Endothelial cell of hepatic sinusoid (primary cell): ENCODE results near the gene ARPP21.

Experiments used
- in situ Hi-C: cut with HindIII; loops from 2 replicates; pipeline ENCODE4 v1.10.0; 2017; ENCODE audit warnings: low sequenced_read_pairs

The ARPP21 gene

DNA sequence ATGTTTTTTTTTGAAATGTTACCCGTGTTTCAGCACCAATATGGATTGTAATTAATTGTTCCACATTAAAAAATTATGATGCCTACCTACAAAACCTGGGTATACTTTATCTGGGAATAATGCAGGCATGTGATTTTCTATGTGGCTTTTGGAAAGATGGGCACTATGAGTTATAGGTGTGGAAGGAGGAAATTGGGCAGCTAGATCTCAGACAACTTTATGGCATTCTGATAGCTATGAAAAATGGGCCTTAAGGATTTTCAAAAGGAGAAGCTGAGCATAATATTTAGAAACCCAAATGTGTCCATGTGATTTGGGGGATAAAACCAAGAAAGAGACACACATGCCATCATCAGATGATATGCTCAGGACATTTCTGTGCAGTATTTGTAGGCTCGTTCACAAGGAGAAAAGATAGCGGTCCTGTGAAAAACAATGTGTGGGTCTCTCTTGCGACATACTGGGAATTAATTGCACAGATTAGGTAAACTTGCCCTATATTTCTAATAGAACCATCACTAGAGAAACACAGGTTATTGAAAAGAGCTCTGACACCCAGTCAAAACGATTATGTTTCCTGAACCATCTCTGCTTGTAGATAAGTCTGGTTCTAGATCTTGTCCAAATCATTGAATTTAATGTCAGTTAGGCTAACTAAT, 35.3 kb downstream of the ARPP21 start:
- in situ Hi-C loops = loop anchor here (5.0 kb wide), 1 partner anchor 87 kb away; no protein-coding TSS in a partner anchor

DNA sequence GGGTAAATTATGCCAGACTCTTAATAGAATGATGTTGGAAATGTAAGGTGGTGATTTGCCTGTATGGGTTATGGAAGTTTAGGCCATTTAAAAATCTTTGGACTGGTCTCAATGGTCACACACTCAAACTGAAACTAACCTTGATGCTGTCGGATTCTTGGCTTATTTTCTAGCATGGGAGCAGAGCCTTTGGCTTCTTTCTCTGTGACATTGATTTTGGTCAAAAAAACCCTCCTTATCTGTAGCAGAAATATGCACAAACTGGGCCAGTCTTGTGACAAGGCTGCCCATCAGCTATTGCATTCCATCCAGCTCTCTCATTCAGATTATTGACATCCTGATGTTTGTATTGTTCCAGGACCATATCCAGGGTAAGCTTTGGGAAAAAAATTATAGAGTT, 35.9 kb downstream of the ARPP21 start:
- in situ Hi-C loops = loop anchor here (5.0 kb wide), 1 partner anchor 88 kb away; no protein-coding TSS in a partner anchor

DNA sequence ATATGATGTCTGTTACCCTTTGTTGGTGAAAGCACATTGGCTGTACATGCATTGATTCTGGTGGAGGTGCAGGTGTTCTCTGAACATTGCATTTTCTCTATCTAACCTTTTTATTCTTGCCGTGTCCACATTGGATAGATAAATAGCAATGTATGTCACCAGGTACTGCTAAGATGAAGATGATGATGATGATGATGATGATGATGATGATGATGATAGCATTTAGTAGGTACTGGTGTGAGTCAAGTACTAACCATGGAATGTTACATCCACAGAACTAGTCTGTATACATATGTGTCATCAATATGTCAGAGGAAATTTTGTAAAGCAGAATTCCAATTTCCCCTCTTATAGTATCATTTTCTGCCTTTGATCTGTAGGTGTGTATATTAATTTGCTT, 36.3 kb downstream of the ARPP21 start:
- in situ Hi-C loops = loop anchor here (5.0 kb wide), 1 partner anchor 88 kb away; no protein-coding TSS in a partner anchor

DNA sequence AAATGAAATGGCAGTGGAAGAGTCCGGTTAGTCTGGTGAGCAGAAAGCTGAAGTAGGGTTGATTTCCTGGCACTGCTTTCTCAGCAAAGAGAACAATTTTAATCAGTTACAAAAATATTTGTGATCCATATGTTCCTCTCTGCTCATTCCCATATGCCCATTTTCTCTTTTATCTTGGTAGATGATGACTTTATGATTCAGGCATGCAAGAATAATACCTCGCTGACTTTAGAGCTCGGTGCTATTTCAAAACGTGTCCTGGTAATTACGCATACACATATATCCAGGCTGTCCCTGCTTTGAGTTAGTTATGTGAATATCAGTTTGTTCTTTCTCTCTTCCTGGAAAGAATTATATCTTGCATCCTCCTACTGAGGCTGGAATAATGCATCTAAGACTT, 38.5 kb downstream of the ARPP21 start:
- in situ Hi-C loops = loop anchor here (5.0 kb wide), 1 partner anchor 90 kb away; no protein-coding TSS in a partner anchor

DNA sequence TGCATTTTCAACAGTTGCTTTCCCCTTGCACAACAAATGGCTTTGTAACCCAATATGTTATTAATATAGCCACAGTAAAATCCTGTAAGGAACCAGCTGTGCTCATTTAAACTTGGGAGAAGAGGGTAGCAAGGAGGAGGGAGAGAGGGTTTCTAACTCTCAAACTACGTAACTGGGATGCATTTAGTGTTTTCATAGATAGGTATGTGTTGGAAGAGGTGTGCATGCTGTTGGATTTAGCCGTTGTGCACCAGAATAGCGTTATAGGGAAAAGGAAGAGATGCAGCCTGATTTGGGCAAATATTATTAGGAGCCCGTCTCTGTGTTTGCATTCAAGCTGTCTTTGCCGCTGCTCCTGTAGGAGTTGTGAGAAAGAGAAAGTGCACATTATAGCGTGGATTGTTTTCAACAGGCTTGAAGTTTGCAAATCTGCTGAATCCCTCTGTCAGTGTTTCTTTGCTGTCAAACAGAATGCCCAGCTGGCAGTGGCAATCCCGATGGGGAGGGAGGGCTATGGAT, 39.4 kb downstream of the ARPP21 start:
- in situ Hi-C loops = loop anchor here (5.0 kb wide), 1 partner anchor 91 kb away; no protein-coding TSS in a partner anchor

DNA sequence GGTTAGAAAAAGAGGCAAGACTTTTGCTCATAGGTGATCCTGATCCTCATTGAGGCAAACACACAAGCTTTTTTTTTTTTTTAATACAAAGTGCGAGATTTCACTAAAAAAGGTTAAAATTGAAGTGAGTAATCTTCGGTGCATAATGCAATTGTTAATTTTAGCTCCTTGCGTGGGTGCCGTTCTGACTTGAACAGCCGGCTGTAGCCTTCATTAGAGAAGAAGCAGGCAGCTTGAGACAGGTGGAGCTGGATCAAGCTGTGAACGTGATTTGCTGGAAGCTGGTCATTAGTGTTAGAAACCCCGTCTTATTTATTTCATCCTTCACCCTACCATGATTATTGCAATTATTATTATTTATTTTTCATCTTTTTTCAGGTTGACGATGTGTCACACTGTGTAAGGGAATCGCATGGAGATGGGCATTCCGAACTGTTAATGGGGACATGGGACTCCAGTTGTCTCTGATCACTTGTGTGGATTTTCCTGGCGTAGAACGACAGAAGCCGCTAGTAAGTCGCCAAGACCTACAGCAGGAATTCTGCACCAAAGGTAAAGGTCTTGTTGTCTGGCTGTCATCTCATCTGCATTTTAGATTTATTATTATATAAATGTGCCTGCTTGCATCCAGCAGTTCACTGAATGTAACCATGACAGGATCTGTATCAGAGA, 40.2 kb downstream of the ARPP21 start:
- in situ Hi-C loops = loop anchor here (5.0 kb wide), 1 partner anchor 92 kb away; no protein-coding TSS in a partner anchor

DNA sequence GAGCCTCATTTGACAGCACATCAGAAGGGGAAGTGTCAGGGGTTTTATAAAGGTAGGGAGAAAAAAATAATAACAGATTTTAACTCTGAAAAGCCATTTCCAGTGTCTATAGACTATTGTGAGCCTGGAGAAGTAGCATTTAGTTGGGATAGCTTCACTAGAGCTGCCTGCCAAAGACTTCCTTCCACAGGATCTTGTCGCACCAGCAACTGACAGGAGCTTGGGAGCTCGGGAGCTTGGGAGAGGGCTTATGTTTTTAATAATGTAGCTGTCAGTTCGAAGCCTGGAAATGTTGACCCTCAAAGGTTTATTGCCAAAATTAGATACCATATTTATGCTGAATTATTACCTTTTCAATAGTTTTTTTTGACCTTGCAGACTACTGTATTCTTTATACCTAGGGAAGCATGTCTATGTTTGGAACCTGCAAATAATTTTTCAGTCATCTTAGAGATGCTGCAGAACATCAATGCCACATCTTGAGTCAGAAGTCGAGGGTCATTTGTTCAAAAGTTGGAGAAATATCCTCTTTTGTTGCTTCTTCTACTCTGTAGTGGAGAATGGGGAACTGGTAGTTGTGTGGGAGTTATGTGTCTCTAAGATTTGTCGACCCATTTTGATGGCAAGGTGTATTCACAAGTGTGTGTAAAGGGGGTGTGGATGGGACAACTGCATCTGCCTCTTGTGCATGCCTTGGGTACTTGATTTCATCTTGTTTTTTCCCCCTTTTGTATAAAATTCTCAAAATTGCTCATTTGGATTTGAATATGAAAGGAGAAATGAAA, 41.7 kb downstream of the ARPP21 start:
- in situ Hi-C loops = no loop called here

DNA sequence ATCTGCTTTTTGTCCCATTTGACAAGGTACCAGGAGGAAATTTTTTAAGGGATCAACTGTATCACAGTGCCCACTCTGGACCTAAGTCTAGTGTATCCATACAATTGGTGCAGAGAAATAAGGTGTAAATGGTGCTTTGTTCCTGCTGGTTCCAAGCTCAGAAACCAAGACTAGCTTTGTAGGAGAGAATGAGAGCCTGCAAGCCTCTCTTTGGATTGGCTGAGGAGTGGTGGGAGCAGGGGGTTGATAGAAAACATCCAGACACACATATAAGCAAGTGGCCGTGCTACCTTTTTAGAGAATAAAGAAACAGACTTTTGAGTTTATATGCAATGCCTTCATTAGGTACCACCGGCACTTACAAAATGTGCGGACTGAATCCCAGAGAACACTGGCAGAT, 45.8 kb downstream of the ARPP21 start:
- in situ Hi-C loops = no loop called here

DNA sequence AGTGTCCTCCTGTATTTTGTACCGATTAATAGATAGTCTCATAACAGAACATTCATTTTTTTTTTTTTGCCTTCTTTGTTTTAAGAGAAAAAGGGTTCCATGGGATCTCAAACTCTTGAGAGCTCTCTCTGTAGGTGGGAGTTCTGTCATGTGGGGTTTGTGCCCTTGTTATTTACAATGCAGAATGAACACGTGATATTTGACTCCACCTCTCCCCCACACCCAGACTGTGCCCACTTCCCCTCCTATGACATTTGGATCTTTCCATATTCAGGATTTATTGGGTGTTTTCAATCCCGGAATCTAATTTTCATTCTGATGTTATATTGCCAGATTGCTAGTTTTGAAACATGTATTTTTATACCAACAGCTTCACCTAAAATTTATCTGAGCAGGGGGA, 49.5 kb downstream of the ARPP21 start:
- in situ Hi-C loops = no loop called here

DNA sequence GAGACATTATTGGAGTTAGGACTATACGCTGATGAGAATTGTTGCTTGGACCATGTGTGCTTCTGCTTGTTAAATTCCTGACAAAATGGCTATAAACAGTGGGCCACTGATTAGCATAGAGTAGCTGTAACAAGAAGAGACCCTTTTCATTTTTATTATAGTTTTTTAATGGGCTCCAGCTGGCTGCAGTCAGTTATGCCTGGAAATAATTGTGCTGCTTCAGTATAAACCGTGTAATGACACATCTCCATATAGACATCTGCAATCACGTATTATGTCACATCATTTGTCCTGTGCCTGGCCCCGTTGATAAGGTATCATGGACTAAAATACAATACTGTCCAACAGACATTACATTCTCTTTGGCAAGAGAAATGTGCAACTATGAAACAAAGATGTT, 50.9 kb downstream of the ARPP21 start:
- in situ Hi-C loops = no loop called here

DNA sequence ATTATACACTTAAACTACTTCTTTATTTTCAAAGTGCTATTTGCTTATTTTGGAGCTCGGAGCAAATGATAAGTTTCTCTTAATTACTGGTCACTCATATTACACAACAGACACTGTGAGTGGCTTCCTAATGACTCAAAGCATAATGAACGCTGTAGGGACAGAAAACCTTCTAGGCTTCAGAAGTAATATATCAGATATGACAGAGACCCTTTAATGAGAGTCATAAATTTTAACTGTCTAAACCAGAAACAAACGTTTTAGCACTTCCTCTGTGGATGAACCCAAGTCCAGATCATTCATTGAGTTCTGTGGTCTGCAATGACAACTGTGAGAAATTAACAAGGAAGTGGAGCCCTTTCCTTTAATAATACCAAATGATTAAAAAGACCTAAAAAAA, 66.6 kb downstream of the ARPP21 start:
- in situ Hi-C loops = loop anchor here (5.0 kb wide), 1 partner anchor 79 kb away; no protein-coding TSS in a partner anchor

DNA sequence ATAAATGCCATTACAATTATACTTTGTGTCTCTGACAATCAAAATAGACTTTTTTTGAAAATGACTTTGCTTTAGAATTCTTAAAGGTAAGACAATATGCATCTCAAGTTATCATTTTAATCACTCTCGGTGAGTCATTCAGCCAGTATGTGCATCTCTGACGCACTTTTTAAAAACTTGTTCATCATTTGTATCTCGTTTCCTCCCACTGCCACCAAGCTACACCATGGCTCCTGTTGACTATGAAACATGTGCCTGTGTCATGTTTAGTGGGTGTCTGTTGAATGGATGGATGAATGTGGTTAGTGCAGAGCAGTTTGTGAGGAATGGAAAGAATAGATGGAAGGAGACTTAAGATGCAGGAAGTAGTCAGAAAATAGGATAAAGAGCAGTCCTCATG, 68.6 kb downstream of the ARPP21 start:
- in situ Hi-C loops = loop anchor here (5.0 kb wide), 1 partner anchor 81 kb away; no protein-coding TSS in a partner anchor

DNA sequence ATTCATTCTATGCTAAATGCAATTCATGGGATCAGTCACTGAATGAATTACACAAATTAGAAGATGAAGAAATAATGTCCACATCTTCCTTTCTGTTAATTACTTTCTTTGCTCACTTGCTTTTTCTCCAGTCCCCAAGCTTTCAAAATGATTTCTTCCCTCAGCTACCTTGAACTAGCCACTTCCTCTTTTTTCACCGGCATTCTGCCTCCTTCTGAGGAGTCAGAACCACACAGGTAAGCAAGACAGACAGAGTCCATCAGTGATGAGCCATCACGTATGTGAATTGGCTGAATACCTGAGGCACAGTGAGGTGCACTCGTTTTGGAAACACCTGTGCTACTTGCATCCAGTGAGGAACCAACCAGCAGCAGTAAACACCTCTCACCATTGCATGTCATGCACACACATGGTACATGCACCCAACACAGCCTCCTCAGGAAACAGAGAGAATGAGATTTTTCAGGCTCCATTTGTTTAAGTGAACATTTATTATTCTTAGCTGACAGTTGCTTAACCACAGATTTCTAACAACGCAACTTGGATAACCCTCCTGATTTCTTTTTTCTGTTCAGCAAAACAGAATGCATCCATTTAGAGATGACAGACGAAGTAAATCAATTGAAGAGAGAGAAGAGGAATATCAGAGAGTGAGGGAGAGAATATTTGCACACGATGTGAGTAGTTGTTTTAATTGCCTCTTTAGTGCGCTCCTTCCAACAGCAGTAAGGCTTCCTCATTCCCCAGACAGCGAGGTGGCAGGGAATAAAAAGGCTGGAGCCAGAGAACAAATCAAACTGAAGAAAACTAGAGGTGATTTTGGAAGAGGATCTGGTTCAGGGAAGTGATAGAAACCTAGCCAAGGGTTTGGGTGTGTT, 69.3 kb downstream of the ARPP21 start:
- in situ Hi-C loops = loop anchor here (5.0 kb wide), 1 partner anchor 81 kb away; no protein-coding TSS in a partner anchor

DNA sequence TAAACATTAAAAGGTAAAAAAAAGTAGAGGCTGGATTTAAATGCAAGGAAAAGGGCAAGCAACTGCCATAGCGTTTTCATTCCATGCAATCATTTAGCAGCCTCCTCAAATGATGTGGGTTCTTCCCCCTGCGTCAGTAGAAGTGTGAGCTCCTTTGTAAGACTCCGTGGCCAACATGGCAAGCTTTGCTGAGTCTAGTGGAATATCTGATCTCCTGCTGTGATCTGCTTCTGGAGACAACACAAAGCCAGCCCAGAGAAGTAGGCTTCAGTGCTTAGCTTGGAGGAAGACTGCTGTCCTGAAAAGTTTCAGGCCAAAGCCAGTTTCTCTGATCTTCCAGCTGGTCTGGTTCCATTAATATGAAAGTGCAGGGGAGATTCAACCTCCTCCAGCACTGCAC, 70.4 kb downstream of the ARPP21 start:
- in situ Hi-C loops = loop anchor here (5.0 kb wide), 1 partner anchor 82 kb away; no protein-coding TSS in a partner anchor

DNA sequence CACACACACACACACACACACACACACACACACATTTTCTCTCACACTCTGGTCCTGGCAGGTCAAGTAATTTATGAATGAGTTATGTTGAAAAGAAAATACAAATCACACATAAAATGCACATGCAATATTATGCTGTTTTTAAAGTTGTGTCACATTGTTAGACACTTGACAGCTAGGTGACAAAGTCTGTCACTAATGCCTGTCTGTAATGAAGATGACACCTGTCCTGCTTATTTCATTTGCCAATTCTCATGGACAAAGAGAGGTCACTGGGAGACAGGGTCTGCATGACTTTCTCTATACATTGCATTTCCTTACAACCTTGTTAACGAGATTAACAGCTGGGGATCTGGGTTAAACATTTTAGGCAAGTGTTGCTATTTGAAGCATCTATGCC, 71.2 kb downstream of the ARPP21 start:
- in situ Hi-C loops = no loop called here

DNA sequence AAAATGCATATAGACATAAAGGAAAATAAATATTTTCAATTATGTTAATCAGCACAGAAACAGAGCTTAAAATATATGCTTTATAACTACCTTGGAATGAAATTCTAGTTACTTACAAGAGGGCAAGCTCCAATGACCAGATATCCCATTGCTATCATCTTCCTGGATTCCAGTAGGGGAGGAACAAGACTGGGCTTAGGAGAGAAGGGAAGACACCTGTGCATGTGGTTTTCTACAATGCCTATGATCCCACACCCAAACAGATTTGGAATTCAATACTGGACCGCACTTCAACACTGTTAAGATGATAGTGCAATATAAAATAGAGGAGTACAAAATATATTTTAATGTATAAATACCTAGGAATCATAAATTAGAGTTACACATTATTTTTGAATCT, 79.6 kb downstream of the ARPP21 start:
- in situ Hi-C loops = no loop called here

DNA sequence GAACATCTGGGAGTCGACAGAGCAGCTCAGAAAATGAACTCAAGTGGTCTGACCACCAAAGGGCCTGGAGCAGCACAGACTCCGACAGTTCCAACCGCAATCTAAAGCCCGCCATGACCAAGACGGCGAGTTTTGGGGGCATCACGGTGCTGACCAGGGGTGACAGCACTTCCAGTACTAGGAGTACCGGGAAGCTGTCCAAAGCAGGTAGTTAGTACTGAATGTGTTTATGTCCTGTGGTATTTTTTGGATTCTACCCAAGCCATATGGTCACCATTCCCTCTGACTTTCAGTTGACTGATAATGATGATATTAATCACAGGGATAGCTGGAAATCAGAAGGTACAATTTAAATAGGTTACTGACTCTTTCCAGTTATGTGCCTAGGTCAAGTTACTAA, 82.3 kb downstream of the ARPP21 start:
- in situ Hi-C loops = no loop called here

DNA sequence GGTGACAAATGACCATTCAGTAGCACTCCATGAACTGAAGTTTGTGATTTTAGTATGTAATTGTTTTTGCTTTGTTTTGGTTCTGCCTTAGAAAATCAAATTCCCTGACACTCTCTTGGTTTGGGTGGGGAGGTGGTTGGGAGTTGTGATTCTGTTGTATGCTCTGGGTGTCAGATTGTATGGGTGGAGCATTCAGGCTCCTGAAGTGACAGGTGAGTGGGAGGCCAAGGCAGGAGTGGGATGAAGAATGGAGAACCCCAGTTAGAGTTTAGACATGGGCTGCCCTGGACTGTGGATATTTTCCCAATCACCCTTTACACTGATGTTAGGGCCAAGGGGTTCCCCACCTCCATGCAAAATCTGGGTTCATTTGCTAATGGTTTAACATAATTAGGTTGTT, 83.6 kb downstream of the ARPP21 start:
- in situ Hi-C loops = no loop called here

DNA sequence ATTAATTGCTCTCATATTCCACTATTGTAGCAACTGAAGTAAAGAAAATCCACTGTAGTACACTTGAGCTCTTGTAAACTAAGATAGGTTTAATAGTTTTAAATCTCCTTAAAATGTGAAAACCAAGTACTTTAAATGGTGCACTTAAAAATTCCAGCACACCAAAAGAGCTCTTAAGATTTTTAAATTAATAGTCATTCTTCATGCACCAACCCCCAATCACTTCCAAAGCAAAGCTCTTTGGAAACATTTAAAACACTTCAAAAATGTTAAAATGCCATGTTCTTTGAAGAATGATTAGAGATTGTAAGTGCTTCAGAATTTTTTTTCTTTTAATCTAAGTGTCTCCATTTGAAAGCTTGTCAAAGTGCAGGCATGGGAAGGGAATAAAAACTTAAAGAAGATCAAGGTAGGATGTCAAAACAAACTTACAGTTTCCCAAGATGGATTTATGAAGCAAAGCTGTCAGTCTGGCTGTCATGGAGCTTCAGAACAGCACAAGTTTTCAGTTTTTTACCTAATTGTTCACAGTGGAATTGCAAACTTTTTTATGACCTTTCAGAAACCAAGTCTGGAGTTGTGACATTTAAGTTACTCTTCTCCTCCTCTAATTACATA, 84.3 kb downstream of the ARPP21 start:
- in situ Hi-C loops = no loop called here

DNA sequence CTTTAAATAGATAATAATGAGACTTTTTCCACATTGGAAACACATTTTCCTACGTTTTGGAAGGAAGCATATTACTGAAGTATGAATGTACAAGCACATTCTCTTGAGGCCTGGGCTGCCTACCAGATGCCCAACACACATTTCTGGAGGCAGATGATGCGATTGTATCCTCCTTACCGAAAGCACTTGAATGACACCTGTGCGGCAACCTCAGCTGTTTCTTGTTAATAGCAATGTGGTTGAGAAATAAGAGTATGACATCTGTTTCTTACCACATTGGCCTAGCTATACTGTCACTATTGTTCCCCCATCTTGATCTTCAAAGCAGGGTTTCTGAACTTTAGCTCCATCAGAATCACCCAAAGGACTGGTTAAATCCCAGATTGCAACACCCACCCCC, 84.8 kb downstream of the ARPP21 start:
- in situ Hi-C loops = no loop called here
